Hematopoietic multipotent progenitor cell treated with erythropoietin and hydrocortisone succinate and interleukin-3 and kit ligand, for 8 days (in vitro differentiated cells): ENCODE data around the gene SDK2.
"Not testable (repeated sequence)": the region's sequence is repeated elsewhere in the genome, so short reads cannot be mapped to it uniquely, and the experiment has no call there.

Source experiments
- DNase-seq: peaks from one replicate; pipeline ENCODE4 v3.0.0-alpha.2; 2015

The SDK2 gene

GRCh38 chr17:73311781-73312641 lies 332.2 kb downstream of the SDK2 start, which contains the start of gene CDC42EP4:
CDC42EP4 (minus strand) TSS chr17:73312001; CDS start chr17:73286500, 25,501 bp downstream.
- DNase-seq, result peak; percentile 91

- no peak for DNase-seq
Observed at GRCh38 chr17:73311428-73311780, 332.8 kb downstream of the SDK2 start.

- peak; percentile 96 for DNase-seq
Observed at GRCh38 chr17:73309727-73310596, 334.3 kb downstream of the SDK2 start.

- not testable (repeated sequence) for DNase-seq
Observed at GRCh38 chr17:73308959-73309358, 335.3 kb downstream of the SDK2 start.

- peak; percentile 77 for DNase-seq
Observed at GRCh38 chr17:73308017-73308823, 336.0 kb downstream of the SDK2 start.

GRCh38 chr17:73307130-73307529 lies 337.1 kb downstream of the SDK2 start:
- DNase-seq, result peak; percentile 42

GRCh38 chr17:73305845-73306836 lies 338.1 kb downstream of the SDK2 start:
- DNase-seq, result no peak

GRCh38 chr17:73304971-73305812 lies 339.1 kb downstream of the SDK2 start:
- DNase-seq, result peak; percentile 59

GRCh38 chr17:73304438-73304837 lies 339.8 kb downstream of the SDK2 start:
- no peak for DNase-seq

- DNase-seq, result peak; percentile 48
Observed at GRCh38 chr17:73302189-73302588, 342.1 kb downstream of the SDK2 start.

GRCh38 chr17:73301369-73301768 lies 342.9 kb downstream of the SDK2 start:
- DNase-seq, result no peak

GRCh38 chr17:73300392-73300791 lies 343.9 kb downstream of the SDK2 start:
- no peak for DNase-seq

- DNase-seq, result no peak
Observed at GRCh38 chr17:73297934-73298861, 346.0 kb downstream of the SDK2 start.

GRCh38 chr17:73293480-73293911 lies 350.7 kb downstream of the SDK2 start:
- DNase-seq, result no peak

GRCh38 chr17:73293031-73293430 lies 351.2 kb downstream of the SDK2 start:
- no peak for DNase-seq

- no peak for DNase-seq
Observed at GRCh38 chr17:73292031-73292531, 352.2 kb downstream of the SDK2 start.

- peak; percentile 83 for DNase-seq
Observed at GRCh38 chr17:73291260-73291801, 352.9 kb downstream of the SDK2 start.

GRCh38 chr17:73290399-73291259 lies 353.6 kb downstream of the SDK2 start:
- no peak for DNase-seq
